GM21529 (cell line): ENCODE measurements around the gene PLB1.
"Not testable (repeated sequence)": the region's sequence is repeated elsewhere in the genome, so short reads cannot be mapped to it uniquely, and the experiment has no call there.

Source experiments
- ATAC-seq: cut with Tn5 transposase; IDR thresholded peaks from one replicate; pipeline ENCODE4 v1.9.1; 2021; ENCODE audit not compliant: unreplicated experiment

PLB1 gene

GRCh38 chr2:28530782-28531181 lies 34.9 kb downstream of the PLB1 start:
- no peak for ATAC-seq

GRCh38 chr2:28532399-28532798 lies 36.5 kb downstream of the PLB1 start:
- ATAC-seq = no peak

DNA sequence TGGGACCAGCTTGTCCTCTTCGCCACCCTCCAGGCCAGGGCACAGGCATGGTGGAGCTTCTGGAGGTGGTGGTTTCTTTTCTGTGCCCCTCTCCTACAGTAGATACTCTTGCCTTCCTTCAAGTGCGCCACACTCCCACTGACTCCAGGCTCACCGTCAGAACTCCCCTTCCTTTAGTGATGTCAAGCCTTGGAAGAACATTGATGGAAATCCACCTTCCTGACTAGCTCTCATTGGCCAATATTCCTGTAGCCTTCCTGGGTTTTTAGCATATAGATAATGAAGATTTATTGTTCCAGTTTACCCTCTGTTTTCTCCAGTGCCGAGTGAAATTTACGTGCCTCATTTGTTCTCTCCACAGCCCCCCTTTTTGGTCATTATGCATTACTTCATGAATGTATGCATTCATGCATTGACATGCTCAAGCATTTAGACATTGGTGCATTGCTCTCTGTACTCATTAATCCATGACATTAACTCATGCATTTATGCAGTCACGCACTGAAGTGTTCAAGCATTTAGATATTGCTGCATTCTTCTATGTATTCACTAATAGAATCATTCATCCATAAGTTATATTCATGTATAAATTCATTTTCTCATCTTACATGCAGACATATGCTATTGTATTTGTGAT lies 37.3 kb downstream of the PLB1 start:
- ATAC-seq = no peak

- no peak for ATAC-seq
Measured at GRCh38 chr2:28534817-28535216, 39.0 kb downstream of the PLB1 start.

DNA sequence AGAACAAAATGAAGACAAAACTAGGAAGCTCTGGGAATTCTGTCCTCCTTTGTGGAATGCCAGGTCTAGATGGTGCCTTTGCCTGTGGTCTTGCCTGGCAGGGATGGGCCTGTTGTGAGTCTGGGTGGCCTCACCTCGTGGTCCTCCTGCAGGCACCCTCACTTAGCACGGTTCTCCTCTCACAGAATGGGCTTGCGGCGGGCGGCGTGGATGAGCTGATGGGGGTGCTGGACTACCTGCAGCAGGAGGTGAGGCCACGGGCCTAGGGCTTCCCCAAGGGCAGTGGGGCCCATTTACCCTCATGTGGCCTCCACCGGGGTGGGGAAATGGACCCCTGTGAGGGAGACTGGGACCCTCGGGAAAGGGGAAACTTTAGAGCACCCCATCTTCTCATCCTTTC lies 42.3 kb downstream of the PLB1 start:
- ATAC-seq = no peak

DNA sequence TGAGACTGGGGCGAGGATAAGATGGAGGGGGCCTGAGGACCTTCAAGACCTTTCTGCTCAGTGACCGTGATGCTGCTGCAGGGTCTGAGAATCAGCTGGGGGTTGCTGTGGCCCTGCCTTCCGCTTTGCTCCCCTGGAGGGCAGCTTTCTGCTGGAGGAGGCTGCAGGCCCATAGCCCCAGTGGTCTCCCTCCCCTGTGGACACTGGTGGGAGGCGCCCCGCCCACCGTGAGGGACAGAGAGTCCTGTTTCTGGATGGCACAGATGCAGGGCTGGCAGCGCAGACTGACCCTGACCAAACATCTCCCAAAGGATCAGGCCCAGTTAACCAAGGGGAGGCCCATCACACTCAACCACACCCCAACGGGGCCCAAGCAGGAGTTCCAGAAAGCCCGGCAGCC lies 42.8 kb downstream of the PLB1 start:
- no peak for ATAC-seq

GRCh38 chr2:28539118-28539541 lies 43.3 kb downstream of the PLB1 start:
- ATAC-seq = no peak

- ATAC-seq = no peak
Measured at GRCh38 chr2:28543316-28544035, 47.6 kb downstream of the PLB1 start.

- ATAC-seq = no peak
Measured at GRCh38 chr2:28544036-28544346, 48.1 kb downstream of the PLB1 start.

DNA sequence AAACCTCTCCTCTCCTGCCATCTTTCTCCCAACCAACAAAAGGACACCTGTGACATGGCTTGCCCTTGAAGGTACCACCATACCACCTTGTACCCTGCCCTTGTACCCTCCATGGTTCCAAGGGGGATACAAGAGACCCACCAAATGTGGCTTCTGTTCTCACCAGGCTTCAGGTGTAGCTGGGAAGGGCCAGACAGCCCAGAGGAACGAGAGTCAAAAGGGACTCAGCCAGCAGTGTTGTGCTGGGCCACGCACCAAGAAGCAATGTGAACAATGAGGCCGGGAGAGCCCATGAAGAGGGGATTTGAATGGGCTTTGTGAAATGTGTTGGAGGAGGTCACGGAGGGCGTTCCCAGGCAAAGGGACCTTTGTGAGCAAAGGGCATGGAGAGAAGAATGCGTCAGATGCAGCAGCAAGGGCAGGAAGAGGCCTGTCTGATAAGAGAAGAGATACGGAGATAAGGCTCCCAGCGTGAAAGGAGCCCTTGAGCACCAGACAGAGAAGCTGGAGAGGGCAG lies 48.6 kb downstream of the PLB1 start:
- ATAC-seq = no peak

- ATAC-seq = no peak
Measured at GRCh38 chr2:28544922-28545589, 49.2 kb downstream of the PLB1 start.

DNA sequence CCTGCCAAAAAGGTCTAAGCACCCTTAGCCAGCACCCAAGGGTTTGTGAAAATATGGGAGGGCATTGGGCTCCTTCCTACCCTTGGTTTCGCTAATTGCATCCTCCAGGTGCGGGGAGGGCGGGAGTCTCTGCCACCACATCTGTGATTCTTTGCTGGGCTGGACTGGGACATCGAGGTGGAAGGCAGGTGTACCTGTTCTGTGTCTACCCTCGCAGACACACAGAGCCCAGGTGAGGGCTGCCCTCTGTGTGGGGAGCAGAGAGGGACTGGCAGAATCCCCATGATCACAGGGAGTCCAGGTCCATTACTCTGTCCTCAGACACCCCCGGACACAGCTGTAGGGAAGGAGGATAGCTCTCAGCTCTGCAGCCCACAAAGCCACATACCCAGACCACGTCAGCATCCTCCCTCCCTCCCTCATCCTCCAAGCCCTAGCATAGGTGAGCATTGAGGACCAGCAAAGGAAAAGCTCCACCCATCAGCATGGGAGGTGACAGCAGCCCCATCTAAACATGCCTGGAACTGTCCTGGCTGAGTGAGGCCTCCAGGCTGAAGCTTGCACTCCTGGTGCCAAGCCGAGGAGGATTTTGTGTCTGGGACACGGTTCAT lies 49.8 kb downstream of the PLB1 start:
- no peak for ATAC-seq

- ATAC-seq = no peak
Measured at GRCh38 chr2:28546242-28546641, 50.4 kb downstream of the PLB1 start.

DNA sequence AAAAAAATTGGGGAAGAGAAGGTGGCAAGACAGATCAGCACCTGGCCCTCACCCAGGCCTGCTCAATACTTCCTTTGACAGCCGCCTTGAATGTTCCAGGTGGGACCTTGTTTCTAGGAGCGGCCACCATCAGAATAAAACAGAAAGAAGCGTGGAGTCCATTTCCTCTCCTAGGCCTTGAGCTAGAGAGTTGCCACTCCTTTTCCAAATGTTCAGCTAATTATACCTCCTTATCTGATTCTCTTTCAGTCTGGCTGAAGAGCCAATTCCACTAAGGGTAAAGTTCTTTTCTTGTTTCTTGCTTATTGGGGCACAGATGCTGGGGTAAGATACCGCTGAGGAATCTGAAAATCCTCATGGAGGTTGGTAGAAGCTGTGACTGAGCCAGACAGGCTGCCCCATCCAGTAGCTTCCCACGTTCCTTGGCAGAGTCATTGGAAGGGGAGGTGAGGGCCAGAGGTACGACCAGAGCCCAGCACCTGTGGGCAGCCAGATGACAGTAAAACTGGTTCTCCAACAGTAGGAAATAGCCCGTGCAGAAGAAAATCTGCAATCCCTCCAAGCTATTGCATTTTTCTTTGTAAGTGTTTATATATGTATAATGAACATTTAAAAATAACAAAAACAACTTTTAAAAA lies 51.5 kb downstream of the PLB1 start:
- no peak for ATAC-seq

DNA sequence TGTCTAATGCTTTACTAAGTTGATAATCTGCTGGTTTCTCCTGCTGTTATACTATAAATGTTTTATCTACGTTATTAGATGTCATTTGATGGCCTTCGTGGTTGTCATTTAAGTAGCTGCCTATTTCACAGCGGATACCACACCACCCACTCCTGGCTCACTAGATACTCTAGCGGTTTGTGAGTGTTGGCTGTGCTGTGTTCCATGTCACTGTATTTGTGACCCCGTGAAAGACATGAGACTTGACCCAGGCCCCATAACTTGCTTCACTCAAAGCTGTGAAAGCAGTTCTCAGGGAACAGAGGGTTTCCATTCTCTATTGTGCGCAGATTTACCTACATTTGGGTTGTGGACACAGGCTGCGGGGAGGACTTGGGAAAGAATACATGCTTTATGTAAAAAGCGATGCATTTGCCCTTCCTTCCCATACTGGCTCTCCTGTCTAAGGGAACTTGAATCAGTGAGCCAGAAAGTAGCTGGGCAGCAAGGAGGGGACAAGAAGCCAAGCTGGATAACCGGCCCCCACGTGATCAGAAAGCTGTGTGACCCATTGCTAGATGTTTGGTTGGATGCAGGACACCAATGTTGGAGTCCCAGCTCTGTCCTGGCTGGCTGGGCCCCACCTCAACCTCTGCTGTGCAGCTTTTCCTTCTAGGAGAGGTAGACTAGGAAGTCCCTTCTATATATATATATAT lies 52.2 kb downstream of the PLB1 start:
- no peak for ATAC-seq

DNA sequence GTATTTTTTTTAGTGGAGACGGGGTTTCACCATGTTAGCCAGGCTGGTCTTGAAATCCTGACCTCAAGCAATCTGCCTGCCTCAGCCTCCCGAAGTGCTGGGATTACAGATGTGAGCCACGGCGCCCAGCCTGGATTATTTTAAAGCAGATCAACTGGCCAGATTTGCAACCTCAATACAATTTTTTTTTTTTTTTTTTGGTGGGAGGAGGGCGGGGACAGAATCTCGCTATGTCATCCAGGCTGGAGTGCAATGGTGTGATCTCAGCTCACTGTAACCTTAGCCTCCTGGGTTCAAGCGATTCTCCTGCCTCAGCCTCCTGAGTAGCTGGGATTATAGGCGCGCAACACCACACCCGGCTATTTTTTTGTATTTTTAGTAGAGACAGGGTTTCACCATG lies 54.5 kb downstream of the PLB1 start:
- not testable (repeated sequence) for ATAC-seq

DNA sequence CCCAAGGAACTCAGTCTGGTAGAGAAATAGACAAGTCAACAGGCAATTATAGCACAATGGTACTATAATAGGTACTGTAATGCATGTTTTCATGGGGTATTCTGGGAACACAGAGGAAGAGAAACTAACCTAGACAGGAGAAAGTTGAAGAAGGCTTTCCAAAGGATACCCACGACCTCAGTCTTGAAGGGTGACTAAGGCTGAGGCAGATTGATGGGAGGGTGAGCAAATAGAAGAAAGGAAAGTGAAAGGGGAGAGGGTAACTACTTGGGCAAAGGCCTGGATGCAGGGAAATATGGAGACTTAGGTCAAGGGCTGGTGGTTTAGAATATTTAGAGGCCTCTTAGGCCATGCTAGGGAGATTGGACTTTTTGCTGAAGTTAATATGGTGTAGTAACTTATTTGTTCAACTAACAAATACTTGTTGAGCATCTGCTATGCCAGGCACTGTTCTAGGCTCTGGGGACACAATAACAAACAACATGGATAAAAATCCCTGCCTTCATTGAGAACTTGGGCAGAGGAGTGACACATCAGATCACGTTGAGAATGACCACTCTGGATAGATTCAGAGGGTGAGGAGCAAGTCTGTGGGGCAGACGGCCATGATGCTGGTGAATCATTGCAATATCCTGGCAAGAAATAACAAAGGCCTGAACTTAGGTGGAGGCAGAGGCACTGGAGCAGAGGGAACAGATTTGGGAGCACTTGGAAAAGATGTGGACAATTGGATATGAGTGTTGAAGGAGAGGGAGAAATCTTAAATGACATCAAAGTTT lies 56.4 kb downstream of the PLB1 start:
- ATAC-seq = no peak

DNA sequence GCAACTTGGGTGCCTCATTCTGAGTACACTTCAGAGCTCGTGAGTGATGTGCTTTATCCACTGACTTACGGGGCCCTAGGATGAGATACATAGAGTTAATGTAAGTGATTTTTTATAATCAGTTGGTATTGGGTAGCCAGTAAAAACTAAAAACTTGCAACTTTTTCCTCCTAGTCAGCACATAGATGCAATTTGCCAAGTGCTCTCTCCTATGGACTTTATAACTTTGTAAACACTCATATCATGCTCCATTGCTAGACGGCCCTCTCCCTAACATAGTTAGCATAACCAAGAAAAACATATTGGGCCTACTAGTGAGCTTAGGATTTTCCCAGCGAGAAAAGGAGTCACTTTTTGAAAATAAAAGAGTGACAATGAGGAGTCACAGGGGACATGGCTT lies 60.4 kb downstream of the PLB1 start:
- no peak for ATAC-seq

GRCh38 chr2:28557389-28558131 lies 61.7 kb downstream of the PLB1 start:
- ATAC-seq = no peak
